ENCODE measurements around the gene ALDH1B1.
"Not testable (repeated sequence)": the region's sequence is repeated elsewhere in the genome, so short reads cannot be mapped to it uniquely, and the experiment has no call there.

The ALDH1B1 gene

GRCh38 chr9:38362852-38363588 lies 29.5 kb upstream of the ALDH1B1 start:
- DNase-seq, result peak; percentile 87

GRCh38 chr9:38363589-38363925 lies 28.9 kb upstream of the ALDH1B1 start:
- no peak for DNase-seq

GRCh38 chr9:38367898-38368297 lies 24.6 kb upstream of the ALDH1B1 start:
- DNase-seq, result no peak

GRCh38 chr9:38368731-38369130 lies 23.8 kb upstream of the ALDH1B1 start:
- no peak for DNase-seq

GRCh38 chr9:38370176-38370575 lies 22.3 kb upstream of the ALDH1B1 start:
- no peak for DNase-seq

- peak; percentile 66 for DNase-seq
These were observed 21.0 kb upstream of the ALDH1B1 start for GRCh38 chr9:38371495-38371894.

GRCh38 chr9:38372762-38373619 lies 19.5 kb upstream of the ALDH1B1 start:
- no peak for DNase-seq

- no peak for DNase-seq
These were observed 18.8 kb upstream of the ALDH1B1 start for GRCh38 chr9:38373679-38374078.

- DNase-seq, result no peak
These were observed 17.5 kb upstream of the ALDH1B1 start for GRCh38 chr9:38374847-38375571.

GRCh38 chr9:38375572-38375963 lies 16.9 kb upstream of the ALDH1B1 start:
- DNase-seq, result no peak

GRCh38 chr9:38376021-38376670 lies 16.4 kb upstream of the ALDH1B1 start:
- no peak for DNase-seq

GRCh38 chr9:38377336-38378083 lies 15.0 kb upstream of the ALDH1B1 start:
- not testable (repeated sequence) for DNase-seq

GRCh38 chr9:38380230-38380871 lies 12.2 kb upstream of the ALDH1B1 start:
- peak; percentile 58 for DNase-seq

- DNase-seq, result peak; percentile 95
These were observed 11.5 kb upstream of the ALDH1B1 start for GRCh38 chr9:38380872-38381534.

GRCh38 chr9:38382141-38382540 lies 10.4 kb upstream of the ALDH1B1 start:
- DNase-seq, result no peak

GRCh38 chr9:38384990-38385848 lies 7.3 kb upstream of the ALDH1B1 start:
- no peak for DNase-seq

- no peak for DNase-seq
These were observed 6.6 kb upstream of the ALDH1B1 start for GRCh38 chr9:38385896-38386295.

- DNase-seq, result no peak
These were observed 6.1 kb upstream of the ALDH1B1 start for GRCh38 chr9:38386319-38386895.

- DNase-seq, result no peak
These were observed 5.4 kb upstream of the ALDH1B1 start for GRCh38 chr9:38387066-38387465.

GRCh38 chr9:38387751-38388150 lies 4.8 kb upstream of the ALDH1B1 start:
- no peak for DNase-seq

Data from COR-L47 (cell line).